GM23248 (cell line): ENCODE results near the gene SYT1. TPM values are rescaled to one million over a fixed set of nuclear protein-coding genes. Genes with fewer than 3 reads are reported as not detected.
"Not testable (repeated sequence)": the region's sequence is repeated elsewhere in the genome, so short reads cannot be mapped to it uniquely, and the experiment has no call there.

Experiments
- DNase-seq: peaks from one replicate; pipeline ENCODE4 v3.0.0-alpha.2; 2015
- H2AFZ ChIP-seq: fragments of 200-600 bp; sonication (generic); 2 replicates; pipeline ENCODE4 v1.6.1; 2016; ENCODE audit warnings: antibody characterized with exemption
- H3F3A ChIP-seq: fragments of 200-600 bp; sonication (generic); 2 replicates; pipeline ENCODE4 v1.6.1; 2016; ENCODE audit warnings: mild to moderate bottlenecking, antibody characterized with exemption, mixed run types; ENCODE audit not compliant: insufficient read depth
- H3K27ac ChIP-seq: fragments of 200-600 bp; sonication (generic); 2 replicates; pipeline ENCODE4 v1.5.1; 2016; ENCODE audit warnings: mild to moderate bottlenecking
- H3K27me3 ChIP-seq: fragments of 200-600 bp; sonication (generic); replicated peaks from 2 replicates; pipeline ENCODE4 v1.6.1; 2016; ENCODE audit warnings: mild to moderate bottlenecking; ENCODE audit not compliant: insufficient read depth
- H3K36me3 ChIP-seq: fragments of 200-600 bp; sonication (generic); 2 replicates; pipeline ENCODE4 v1.6.1; 2016; ENCODE audit warnings: low read depth, mild to moderate bottlenecking
- H3K4me1 ChIP-seq: fragments of 200-600 bp; sonication (generic); 2 replicates; pipeline ENCODE4 v1.6.1; 2016; ENCODE audit warnings: mild to moderate bottlenecking; ENCODE audit not compliant: insufficient read depth
- H3K4me2 ChIP-seq: fragments of 200-600 bp; sonication (generic); one replicate; pipeline ENCODE4 v1.6.1; 2016; ENCODE audit warnings: mild to moderate bottlenecking; ENCODE audit not compliant: unreplicated experiment
- H3K4me3 ChIP-seq: fragments of 200-600 bp; sonication (generic); 2 replicates; pipeline ENCODE4 v1.5.1; 2016; ENCODE audit warnings: mild to moderate bottlenecking
- H3K79me2 ChIP-seq: fragments of 200-600 bp; sonication (generic); 2 replicates; pipeline ENCODE4 v1.6.1; 2016; ENCODE audit warnings: mild to moderate bottlenecking; ENCODE audit not compliant: insufficient read depth
- H3K9ac ChIP-seq: fragments of 200-600 bp; sonication (generic); 2 replicates; pipeline ENCODE4 v1.6.1; 2016; ENCODE audit warnings: mild to moderate bottlenecking
- H3K9me2 ChIP-seq: fragments of 200-600 bp; sonication (generic); 2 replicates; pipeline ENCODE4 v1.6.1; 2016; ENCODE audit warnings: mixed run types, mild to moderate bottlenecking, moderate library complexity; ENCODE audit not compliant: insufficient read depth
- H3K9me3 ChIP-seq: fragments of 200-600 bp; sonication (generic); one replicate; pipeline ENCODE4 v1.6.1; 2017; ENCODE audit warnings: low read depth
- H4K20me1 ChIP-seq: fragments of 200-600 bp; sonication (generic); 2 replicates; pipeline ENCODE4 v1.6.0; 2016; ENCODE audit not compliant: insufficient read depth
- EZH2 ChIP-seq: fragments of 200-600 bp; sonication (generic); IDR thresholded peaks from 2 replicates; pipeline ENCODE4 v1.6.1; 2018; ENCODE audit warnings: antibody characterized with exemption, mild to moderate bottlenecking; ENCODE audit not compliant: insufficient read depth, poor library complexity, severe bottlenecking
- EZH2phosphoT487 ChIP-seq: fragments of 200-600 bp; sonication (generic); IDR thresholded peaks from 2 replicates; pipeline ENCODE4 v1.6.1; 2018; ENCODE audit warnings: antibody characterized with exemption, moderate library complexity, mild to moderate bottlenecking, low read depth; ENCODE audit not compliant: insufficient read depth
- WGBS, 2 experiments: methylation state at CpG; one replicate each; pipeline ENCODE4 v1.1.6; 2015 to 2017; ENCODE audit warnings: low lambda C conversion rate in 2 of 2, low coverage in 1 of 2; ENCODE audit errors: missing lambda C conversion rate in 2 of 2; 5-methylcytosine and 5-hydroxymethylcytosine counted together
- in situ Hi-C: fragments of 300-500 bp; cut with MboI; formaldehyde crosslinking; loops from 2 replicates; pipeline ENCODE4 v1.15.0; 2020
- polyA plus RNA-seq: library from polyadenylated mRNA; unstranded; fragments of >200 nt; fragmentation: Nextera tagmentation; extraction: Ambion mirVana; gene quantifications from 2 replicates; pipeline ENCODE4 v1.2.1, GENCODE V29; 2016
- total RNA-seq: library from RNA; depleted of rRNA; stranded (reverse); fragments of >200 nt; shearing (Covaris generic); gene quantifications from 2 replicates; pipeline ENCODE4 v1.2.3, GENCODE V29; 2014

The SYT1 gene
- total and polyA plus RNA-seq, 2 experiments from 2014 or later: 1.7 to 2.4 TPM

- Histone ChIP-seq H3K4me2 (no peak overlapping the region), H3K27me3 (no peaks in the 10 kb centered on the region), H3K9me3 (no peaks in the 10 kb centered on the region), H4K20me1 (no peaks in the 10 kb centered on the region), H3F3A (no peaks in the 10 kb centered on the region), H3K36me3 (no peaks in the 10 kb centered on the region), H2AFZ (no peak overlapping the region), H3K27ac (no peak overlapping the region), H3K4me1 (no peaks in the 10 kb centered on the region), H3K9ac (no peak overlapping the region), H3K9me2 (no peaks in the 10 kb centered on the region), H3K4me3 (no peak overlapping the region), H3K79me2 (no peaks in the 10 kb centered on the region)
- in situ Hi-C loops: no loop called here
- DNase-seq: no peak
- no peak for TF ChIP-seq EZH2phosphoT487
- TF ChIP-seq EZH2: no peak
- 87 to 88% methylated on average over 9 of the region's 9 CpGs for WGBS, 2 experiments
These were observed 338.6 kb downstream of the SYT1 start for GRCh38 chr12:79203058-79203647.

GRCh38 chr12:79206871-79207270 is 342.3 kb downstream of the SYT1 start:
- Histone ChIP-seq H3K27me3 (no peaks in the 10 kb centered on the region), H4K20me1 (no peaks in the 10 kb centered on the region), H3K9me3 (no peaks in the 10 kb centered on the region), H3F3A (no peaks in the 10 kb centered on the region), H3K79me2 (no peaks in the 10 kb centered on the region), H3K9me2 (no peaks in the 10 kb centered on the region), H3K4me2 (no peak overlapping the region), H3K4me1 (no peaks in the 10 kb centered on the region), H3K9ac (no peak overlapping the region), H3K27ac (no peak overlapping the region), H3K4me3 (no peak overlapping the region), H3K36me3 (no peaks in the 10 kb centered on the region), H2AFZ (no peak overlapping the region)
- TF ChIP-seq EZH2: no peak
- TF ChIP-seq EZH2phosphoT487: no peak
- WGBS, 2 experiments: 83 to 100% methylated on average over 1 of the region's 1 CpG
- no peak for DNase-seq
- in situ Hi-C loops: no loop called here

GRCh38 chr12:79210403-79210802 is 345.8 kb downstream of the SYT1 start:
- H2AFZ ChIP-seq, H3K27me3 ChIP-seq, H3F3A ChIP-seq, H3K79me2 ChIP-seq, H3K4me3 ChIP-seq, H3K4me2 ChIP-seq, H3K9me3 ChIP-seq, H3K9ac ChIP-seq, in situ Hi-C loops, H3K9me2 ChIP-seq, H4K20me1 ChIP-seq, DNase-seq, H3K27ac ChIP-seq, H3K4me1 ChIP-seq, H3K36me3 ChIP-seq: not testable (repeated sequence)
- 78 to 80% methylated on average over 3 of the region's 3 CpGs for WGBS, 2 experiments

GRCh38 chr12:79217306-79217705 is 352.7 kb downstream of the SYT1 start:
- Histone ChIP-seq H3K4me3 (no peak overlapping the region), H3K9ac (no peak overlapping the region), H3K9me3 (peaks cover 5% of the 10 kb centered on the region), H3K4me1 (no peaks in the 10 kb centered on the region), H3K9me2 (no peaks in the 10 kb centered on the region), H2AFZ (no peak overlapping the region), H3K36me3 (no peaks in the 10 kb centered on the region), H3K27ac (no peak overlapping the region), H3K79me2 (no peaks in the 10 kb centered on the region), H4K20me1 (no peaks in the 10 kb centered on the region), H3K27me3 (no peaks in the 10 kb centered on the region), H3F3A (no peaks in the 10 kb centered on the region), H3K4me2 (no peak overlapping the region)
- DNase-seq: no peak
- WGBS, 2 experiments: 75 to 77% methylated on average over 6 of the region's 6 CpGs
- in situ Hi-C loops: no loop called here
- TF ChIP-seq EZH2: no peak
- TF ChIP-seq EZH2phosphoT487: no peak

GRCh38 chr12:79223210-79223609 is 358.6 kb downstream of the SYT1 start:
- Histone ChIP-seq H3K9ac (no peak overlapping the region), H3K36me3 (no peaks in the 10 kb centered on the region)

More at GRCh38 chr12:79223210-79223609, 358.6 kb downstream of the SYT1 start:
- peaks cover 5% of the 10 kb centered on the region for H3K9me3 ChIP-seq
- H3F3A ChIP-seq: no peaks in the 10 kb centered on the region
- TF ChIP-seq EZH2 (no peak), EZH2phosphoT487 (no peak)
- no peaks in the 10 kb centered on the region for H4K20me1 ChIP-seq
- H3K79me2 ChIP-seq: no peaks in the 10 kb centered on the region
- H3K4me2 ChIP-seq: no peak overlapping the region
- in situ Hi-C loops: no loop called here
- DNase-seq: no peak
- H2AFZ ChIP-seq: no peak overlapping the region
- no peak overlapping the region for H3K27ac ChIP-seq
- WGBS, 2 experiments: 46 to 47% methylated on average over 1 of the region's 1 CpG
- H3K4me1 ChIP-seq: no peaks in the 10 kb centered on the region
- no peaks in the 10 kb centered on the region for H3K27me3 ChIP-seq
- no peaks in the 10 kb centered on the region for H3K9me2 ChIP-seq
- H3K4me3 ChIP-seq: no peak overlapping the region
